ENCODE measurements around the gene CSF3R. TPM values are rescaled to one million over a fixed set of nuclear protein-coding genes. Genes with fewer than 3 reads are reported as not detected.

Gene CSF3R
- total RNA-seq, 2 donors from 2014 or later, result 0.90 TPM; not detected in 1

GRCh38 chr1:36417931-36418330 lies 64.8 kb downstream of the CSF3R start:
- Mint-ChIP-seq H3K36me3 (ENCODE audit: low read depth) (no peaks in the 10 kb centered on the region), H3K4me1 (peaks cover 13% of the 10 kb centered on the region), H3K27me3 (no peaks in the 10 kb centered on the region), H3K27ac (no peak overlapping the region), H3K4me3 (no peak overlapping the region), H3K9me3 (no peaks in the 10 kb centered on the region)
- no peak for ATAC-seq (replicated peaks)

Other genes starting within 250 kb of the CSF3R start
- 100 to 1,000 TPM in 1 of 2 donors, 10 to 100 TPM in 1; 24.4 to 245 TPM for gene SH3D21, start 176.5 kb downstream of the CSF3R start, total RNA-seq
- gene EVA1B, start 159.3 kb downstream of the CSF3R start, total RNA-seq, result 1 to 10 TPM; 2.5 to 5.6 TPM
- gene STK40, start 97.0 kb downstream of the CSF3R start, total RNA-seq, result 10 to 100 TPM; 44.1 to 56.8 TPM
- gene LSM10, start 85.0 kb downstream of the CSF3R start, total RNA-seq, result 10 to 100 TPM; 24.6 to 59.6 TPM
- gene OSCP1, start 32.5 kb downstream of the CSF3R start, total RNA-seq, result 1 to 10 TPM; 1.5 to 1.8 TPM
- gene MRPS15, start 18.5 kb downstream of the CSF3R start, total RNA-seq, result 100 to 1,000 TPM in 1 of 2 donors, 10 to 100 TPM in 1; 57.3 to 128 TPM

All from activated T-helper 17 cell treated with anti-CD3 and anti-CD28 coated beads, Interleukin-2, amount 50 U/mL, for 72 hours (primary cell).